MM.1S (cell line): ENCODE results near the gene ARSD.
"Not testable (repeated sequence)": the region's sequence is repeated elsewhere in the genome, so short reads cannot be mapped to it uniquely, and the experiment has no call there.

ENCODE experiments used
- DNase-seq: peaks from one replicate; pipeline ENCODE4 v3.0.0-alpha.2; 2015
- H2AFZ ChIP-seq: fragments of 300-600 bp; sonication (generic); 2 replicates; pipeline ENCODE4 v1.6.0; 2016; ENCODE audit warnings: antibody characterized with exemption, low read length
- H3F3A ChIP-seq: fragments of 300-600 bp; sonication (generic); 2 replicates; pipeline ENCODE4 v1.6.1; 2016; ENCODE audit warnings: mild to moderate bottlenecking, antibody characterized with exemption, low read length, moderate library complexity, mixed read lengths; ENCODE audit not compliant: insufficient read depth
- H3K27ac ChIP-seq: fragments of 300-600 bp; sonication (generic); 2 replicates; pipeline ENCODE4 v1.5.1; 2016; ENCODE audit warnings: mild to moderate bottlenecking, low read length
- H3K27me3 ChIP-seq: fragments of 300-600 bp; sonication (generic); replicated peaks from 2 replicates; pipeline ENCODE4 v1.6.0; 2016; ENCODE audit warnings: low read length; ENCODE audit not compliant: insufficient read depth
- H3K36me3 ChIP-seq: fragments of 300-600 bp; sonication (generic); replicated peaks from 2 replicates; pipeline ENCODE4 v1.6.1; 2016; ENCODE audit warnings: mild to moderate bottlenecking, low read length, mixed read lengths; ENCODE audit not compliant: insufficient read depth
- H3K4me1 ChIP-seq: fragments of 300-600 bp; sonication (generic); 2 replicates; pipeline ENCODE4 v1.6.1; 2016; ENCODE audit warnings: low read length, mixed read lengths
- H3K4me2 ChIP-seq: fragments of 300-600 bp; sonication (generic); 2 replicates; pipeline ENCODE4 v1.6.0; 2016; ENCODE audit warnings: low read depth, low read length
- H3K4me3 ChIP-seq: fragments of 300-600 bp; sonication (generic); 2 replicates; pipeline ENCODE4 v1.5.1; 2016; ENCODE audit warnings: low read length, mixed read lengths
- H3K79me2 ChIP-seq: fragments of 300-600 bp; sonication (generic); 2 replicates; pipeline ENCODE4 v1.6.1; 2016; ENCODE audit warnings: mixed run types, low read length, mixed read lengths
- H3K9ac ChIP-seq: fragments of 300-600 bp; sonication (generic); 2 replicates; pipeline ENCODE4 v1.6.1; 2016; ENCODE audit warnings: low read length, mixed read lengths
- H3K9me2 ChIP-seq: fragments of 300-600 bp; sonication (generic); replicated peaks from 2 replicates; pipeline ENCODE4 v1.6.1; 2016; ENCODE audit warnings: mild to moderate bottlenecking, low read length, mixed read lengths; ENCODE audit not compliant: insufficient read depth
- H3K9me3 ChIP-seq: fragments of 300-600 bp; sonication (generic); replicated peaks from 2 replicates; pipeline ENCODE4 v1.6.1; 2016; ENCODE audit warnings: mild to moderate bottlenecking, low read length, mixed read lengths; ENCODE audit not compliant: insufficient read depth
- H4K20me1 ChIP-seq: fragments of 300-600 bp; sonication (generic); 2 replicates; pipeline ENCODE4 v1.6.1; 2016; ENCODE audit warnings: mild to moderate bottlenecking, low read length, moderate library complexity, mixed read lengths; ENCODE audit not compliant: insufficient read depth
- EZH2 ChIP-seq: fragments of 300-600 bp; sonication (generic); optimal IDR thresholded peaks from 2 replicates; pipeline ENCODE3; 2017; ENCODE audit warnings: low read depth, mild to moderate bottlenecking, antibody characterized with exemption, low read length, mixed read lengths
- EZH2phosphoT487 ChIP-seq: fragments of 300-600 bp; sonication (generic); IDR thresholded peaks from 2 replicates; pipeline ENCODE4 v1.6.1; 2018; ENCODE audit warnings: antibody characterized with exemption, low read length
- TF ChIP-seq, protein P1 (sequence below): fragments of 300-600 bp; sonication (generic); IDR thresholded peaks from 2 replicates; pipeline ENCODE4 v1.5.1; 2016; ENCODE audit warnings: antibody characterized with exemption, low read length, mixed read lengths

ARSD gene

DNA sequence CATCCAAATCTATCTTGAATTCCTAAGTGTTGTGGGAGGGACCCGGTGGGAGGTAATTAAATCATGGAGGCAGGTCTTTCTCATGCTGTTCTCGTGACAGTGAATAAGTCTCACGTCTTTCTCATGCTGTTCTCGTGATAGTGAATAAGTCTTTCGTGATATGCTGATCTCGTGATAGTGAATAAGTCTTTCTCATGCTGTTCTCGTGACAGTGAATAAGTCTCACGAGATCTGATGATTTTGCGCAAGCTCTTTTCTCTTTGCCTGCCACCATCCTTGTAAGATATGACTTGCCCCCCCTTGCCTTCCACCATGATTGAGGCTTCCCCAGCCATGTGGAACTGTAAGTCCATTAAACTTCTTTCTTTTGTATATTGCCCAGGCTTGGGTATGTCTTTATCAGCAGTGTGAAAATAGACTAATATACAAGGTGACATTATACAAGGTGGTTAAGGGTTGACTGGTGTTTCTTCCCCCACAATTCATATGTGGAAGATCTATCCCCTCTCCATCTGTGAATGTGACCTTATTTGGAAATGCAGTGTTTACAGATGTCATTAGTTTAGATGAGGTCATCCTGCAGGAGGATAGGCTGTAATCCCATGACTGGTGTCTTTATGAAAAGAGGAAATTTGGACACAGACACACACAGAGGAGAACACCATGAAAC, 27.6 kb downstream of the ARSD start:
- Histone ChIP-seq H3K27me3 (no peaks in the 10 kb centered on the region), H3K4me1 (no peaks in the 10 kb centered on the region), H3K4me2 (no peak overlapping the region), H3K9me3 (no peaks in the 10 kb centered on the region), H2AFZ (no peak overlapping the region), H3F3A (no peaks in the 10 kb centered on the region), H4K20me1 (no peaks in the 10 kb centered on the region), H3K27ac (no peak overlapping the region), H3K36me3 (no peaks in the 10 kb centered on the region), H3K9me2 (no peaks in the 10 kb centered on the region), H3K4me3 (no peak overlapping the region), H3K79me2 (no peaks in the 10 kb centered on the region), H3K9ac (no peak overlapping the region)
- TF ChIP-seq EZH2 (no peak), EZH2phosphoT487 (no peak)
- TF ChIP-seq, protein P1, sequence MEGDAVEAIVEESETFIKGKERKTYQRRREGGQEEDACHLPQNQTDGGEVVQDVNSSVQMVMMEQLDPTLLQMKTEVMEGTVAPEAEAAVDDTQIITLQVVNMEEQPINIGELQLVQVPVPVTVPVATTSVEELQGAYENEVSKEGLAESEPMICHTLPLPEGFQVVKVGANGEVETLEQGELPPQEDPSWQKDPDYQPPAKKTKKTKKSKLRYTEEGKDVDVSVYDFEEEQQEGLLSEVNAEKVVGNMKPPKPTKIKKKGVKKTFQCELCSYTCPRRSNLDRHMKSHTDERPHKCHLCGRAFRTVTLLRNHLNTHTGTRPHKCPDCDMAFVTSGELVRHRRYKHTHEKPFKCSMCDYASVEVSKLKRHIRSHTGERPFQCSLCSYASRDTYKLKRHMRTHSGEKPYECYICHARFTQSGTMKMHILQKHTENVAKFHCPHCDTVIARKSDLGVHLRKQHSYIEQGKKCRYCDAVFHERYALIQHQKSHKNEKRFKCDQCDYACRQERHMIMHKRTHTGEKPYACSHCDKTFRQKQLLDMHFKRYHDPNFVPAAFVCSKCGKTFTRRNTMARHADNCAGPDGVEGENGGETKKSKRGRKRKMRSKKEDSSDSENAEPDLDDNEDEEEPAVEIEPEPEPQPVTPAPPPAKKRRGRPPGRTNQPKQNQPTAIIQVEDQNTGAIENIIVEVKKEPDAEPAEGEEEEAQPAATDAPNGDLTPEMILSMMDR: no peak
- no peak for DNase-seq

DNA sequence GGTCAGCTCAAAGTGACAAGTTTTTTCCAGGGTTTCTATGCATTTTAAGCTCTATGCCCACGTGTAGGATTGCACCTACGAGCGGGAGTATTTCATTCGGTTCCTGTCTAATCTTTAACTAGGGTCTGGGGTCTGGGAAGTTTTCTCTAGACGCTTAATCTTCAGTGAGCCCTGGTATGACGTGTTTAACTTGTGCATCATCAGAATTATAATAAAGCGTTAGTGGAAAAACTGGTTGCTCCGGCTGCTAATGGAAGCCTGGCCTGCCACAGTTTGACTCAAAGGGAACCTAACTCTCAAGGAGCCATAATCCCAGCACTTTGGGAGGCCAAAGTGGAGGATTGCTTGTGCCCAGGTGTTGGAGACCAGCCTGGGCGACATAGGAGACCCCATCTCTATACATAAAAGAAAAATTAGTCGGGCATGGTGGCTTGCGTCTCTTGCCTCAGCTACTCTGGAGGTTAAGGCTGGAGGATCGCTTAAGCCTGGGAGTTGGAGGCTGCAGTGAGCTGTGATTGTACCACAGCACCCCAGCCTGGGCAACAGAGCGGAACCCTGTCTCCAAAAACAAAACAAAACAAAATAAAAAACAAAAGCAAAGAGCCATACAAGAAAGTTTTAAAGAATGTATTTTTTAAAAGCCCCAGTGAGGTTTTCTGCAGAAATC, 30.2 kb downstream of the ARSD start:
- H3K4me2 ChIP-seq: no peak overlapping the region
- no peaks in the 10 kb centered on the region for H3K4me1 ChIP-seq
- no peak overlapping the region for H3K27ac ChIP-seq

DNA sequence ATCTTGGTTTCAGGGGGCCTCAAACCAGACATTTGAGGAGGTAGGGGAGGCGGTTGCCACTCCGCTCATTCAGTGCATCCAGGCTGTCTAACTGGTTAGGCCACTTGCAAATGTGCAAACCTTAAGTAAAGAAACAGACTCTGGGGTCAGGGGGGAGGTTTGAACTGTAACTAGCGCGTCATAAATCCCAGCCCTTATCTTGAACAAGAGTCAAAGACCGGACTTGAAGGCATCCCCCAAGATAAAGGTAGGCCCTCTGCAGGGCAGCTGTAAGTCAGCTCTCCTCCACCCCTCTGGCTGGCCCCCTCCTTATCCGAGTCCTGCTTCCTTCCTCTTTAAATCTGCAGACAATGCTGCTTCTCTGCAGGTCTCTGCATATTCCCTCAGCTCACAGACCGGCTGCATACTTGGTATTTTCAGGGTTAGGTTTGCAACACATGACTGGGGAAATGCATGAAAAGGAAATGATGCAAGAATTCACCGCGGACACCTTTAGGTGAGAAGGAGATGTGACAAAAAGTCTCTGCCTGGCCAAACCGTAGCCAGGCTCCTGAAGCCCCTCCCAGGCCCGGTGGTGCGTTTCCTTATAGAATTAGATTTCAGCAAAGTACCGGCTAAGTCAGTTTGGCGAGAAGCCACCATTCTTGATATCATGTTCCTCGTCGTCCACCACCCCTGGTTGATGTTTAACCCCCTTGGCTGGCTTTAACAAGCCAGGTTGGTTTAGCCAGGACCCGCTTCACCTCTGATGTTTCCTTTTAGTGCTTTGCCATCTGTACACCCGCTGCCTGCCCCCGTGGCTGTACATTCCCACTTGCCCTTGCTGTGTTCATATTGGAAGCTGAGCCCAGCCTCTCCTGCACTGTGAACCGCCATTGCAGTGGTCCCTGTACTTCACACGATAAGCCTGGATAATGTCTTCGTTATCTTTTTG, 31.2 kb downstream of the ARSD start:
- not testable (repeated sequence) for H3K4me1 ChIP-seq, H2AFZ ChIP-seq, H3K27ac ChIP-seq, H3K4me3 ChIP-seq, H3K9ac ChIP-seq, H3F3A ChIP-seq, H3K9me3 ChIP-seq, H3K9me2 ChIP-seq, H3K4me2 ChIP-seq, H3K27me3 ChIP-seq, H3K36me3 ChIP-seq, H3K79me2 ChIP-seq, DNase-seq, H4K20me1 ChIP-seq

More for the DNA sequence above, 30.2 kb downstream of the ARSD start:
- TF ChIP-seq, protein P1: no peak
- TF ChIP-seq EZH2 (no peak), EZH2phosphoT487 (no peak)
- Histone ChIP-seq H3K27me3 (no peaks in the 10 kb centered on the region), H3K4me3 (no peak overlapping the region), H3K9me3 (no peaks in the 10 kb centered on the region), H3K79me2 (no peaks in the 10 kb centered on the region), H2AFZ (no peak overlapping the region), H3F3A (no peaks in the 10 kb centered on the region), H4K20me1 (no peaks in the 10 kb centered on the region), H3K36me3 (no peaks in the 10 kb centered on the region), H3K9ac (no peak overlapping the region), H3K9me2 (no peaks in the 10 kb centered on the region)
- DNase-seq: no peak
